GM21528 (cell line): ENCODE measurements around the gene GNAT2.

Source experiments
- ATAC-seq: cut with Tn5 transposase; IDR thresholded peaks from one replicate; pipeline ENCODE4 v1.9.1; 2021; ENCODE audit warnings: mild to moderate bottlenecking, moderate library complexity; ENCODE audit not compliant: unreplicated experiment, low FRiP score

The GNAT2 gene

GRCh38 chr1:109615879-109616278 lies 3.5 kb downstream of the GNAT2 start:
- ATAC-seq: no peak

- no peak for ATAC-seq
These were observed 5.9 kb downstream of the GNAT2 start for GRCh38 chr1:109613361-109614147.

- no peak for ATAC-seq
These were observed 8.0 kb downstream of the GNAT2 start for GRCh38 chr1:109611308-109611990.

GRCh38 chr1:109610609-109611307 lies 8.7 kb downstream of the GNAT2 start:
- ATAC-seq: no peak

- ATAC-seq: no peak
These were observed 9.5 kb downstream of the GNAT2 start for GRCh38 chr1:109609881-109610280.

GRCh38 chr1:109605381-109605780 lies 14.0 kb downstream of the GNAT2 start:
- no peak for ATAC-seq

GRCh38 chr1:109603229-109603628 lies 16.2 kb downstream of the GNAT2 start:
- ATAC-seq: no peak

- no peak for ATAC-seq
These were observed 20.8 kb downstream of the GNAT2 start for GRCh38 chr1:109598655-109599054.

GRCh38 chr1:109598156-109598555 lies 21.3 kb downstream of the GNAT2 start:
- ATAC-seq: no peak

GRCh38 chr1:109595531-109595930 lies 23.9 kb downstream of the GNAT2 start:
- no peak for ATAC-seq

GRCh38 chr1:109592916-109593315 lies 26.5 kb downstream of the GNAT2 start:
- no peak for ATAC-seq

GRCh38 chr1:109589679-109590078 lies 29.7 kb downstream of the GNAT2 start:
- no peak for ATAC-seq

GRCh38 chr1:109589177-109589576 lies 30.2 kb downstream of the GNAT2 start:
- no peak for ATAC-seq

GRCh38 chr1:109586055-109586454 lies 33.4 kb downstream of the GNAT2 start:
- no peak for ATAC-seq

- ATAC-seq: no peak
These were observed 34.6 kb downstream of the GNAT2 start for GRCh38 chr1:109584766-109585165.

- ATAC-seq: no peak
These were observed 37.4 kb downstream of the GNAT2 start for GRCh38 chr1:109582021-109582420.

- ATAC-seq: no peak
These were observed 39.9 kb downstream of the GNAT2 start for GRCh38 chr1:109579491-109579890.

- no peak for ATAC-seq
These were observed 40.4 kb downstream of the GNAT2 start for GRCh38 chr1:109578947-109579443.

GRCh38 chr1:109573785-109574184 lies 45.6 kb downstream of the GNAT2 start:
- ATAC-seq: no peak

- no peak for ATAC-seq
These were observed 49.0 kb downstream of the GNAT2 start for GRCh38 chr1:109570414-109570813.

GRCh38 chr1:109569323-109569722 lies 50.1 kb downstream of the GNAT2 start:
- ATAC-seq: no peak
